Naive thymus-derived CD4-positive, alpha-beta T cell (primary cell): ENCODE data around the gene MYH15. TPM values are rescaled to one million over a fixed set of nuclear protein-coding genes. Genes with fewer than 3 reads are reported as not detected.

Experiments used
- ATAC-seq: fragments of 150-1000 bp; cut with Tn5 transposase; 2 replicates; pipeline ENCODE4 v1.10.0; 2021; ENCODE audit warnings: mild to moderate bottlenecking, moderate library complexity
- CTCF ChIA-PET: fragments of 350-600 bp; sonication (Branson Sonifier 250); formaldehyde crosslinking; loops from one replicate; lab custom pipeline; 2021; ENCODE audit warnings: antibody characterized with exemption; lab: Charles Lee
- POLR2A ChIA-PET: fragments of 350-600 bp; sonication (Branson Sonifier 250); formaldehyde crosslinking; loops from one replicate; lab custom pipeline; 2021; ENCODE audit warnings: antibody characterized with exemption, inconsistent platforms; lab: Charles Lee
- DNase-seq, 9 donors: peaks; one replicate each; pipeline versions ENCODE4 v3.0.0 to v3.0.0-alpha.2; 2020 to 2022; ENCODE audit warnings: mixed read lengths in 1 of 9
- H3K27ac ChIP-seq: one replicate; pipeline ENCODE4 v1.7.0; 2013; ENCODE audit warnings: mild to moderate bottlenecking, low read depth, low read length, moderate library complexity
- H3K27me3 ChIP-seq, 2 donors: one replicate each; pipeline ENCODE4 v1.7.0; 2013; ENCODE audit warnings: low read length in 2 of 2, mild to moderate bottlenecking in 2 of 2, moderate library complexity in 2 of 2; ENCODE audit not compliant: control insufficient read depth in 2 of 2, insufficient read depth in 2 of 2
- H3K36me3 ChIP-seq, 3 experiments: 1 replicate in 2 of 3; 2 replicates in 1 of 3; pipeline ENCODE4 v1.7.0; 2013; ENCODE audit warnings: low read length in 3 of 3, mild to moderate bottlenecking in 3 of 3, moderate library complexity in 1 of 3; ENCODE audit not compliant: insufficient read depth in 3 of 3, control insufficient read depth in 2 of 3
- H3K4me1 ChIP-seq, 2 donors: one replicate each; pipeline ENCODE4 v1.7.0; 2013; ENCODE audit warnings: low read length in 2 of 2, mild to moderate bottlenecking in 2 of 2, moderate library complexity in 1 of 2; ENCODE audit not compliant: control insufficient read depth in 2 of 2, insufficient read depth in 2 of 2
- H3K4me3 ChIP-seq: 2 replicates; pipeline ENCODE4 v1.7.0; 2013; ENCODE audit warnings: mild to moderate bottlenecking, low read length
- H3K9me3 ChIP-seq, 3 experiments: 1 replicate in 2 of 3; 2 replicates in 1 of 3; pipeline ENCODE4 v1.7.0; 2013; ENCODE audit warnings: low read length in 3 of 3; ENCODE audit not compliant: control insufficient read depth in 2 of 3
- H3K27ac Mint-ChIP-seq, 9 donors: one replicate each; pipeline ENCODE4 v1.8.0; 2020 to 2022; ENCODE audit warnings: mixed read lengths in 9 of 9, mild to moderate bottlenecking in 8 of 9, moderate library complexity in 5 of 9, inconsistent platforms in 2 of 9
- H3K27me3 Mint-ChIP-seq, 5 donors: one replicate each; pipeline ENCODE4 v1.8.0; 2021 to 2022; ENCODE audit warnings: mixed read lengths in 5 of 5, mild to moderate bottlenecking in 1 of 5
- H3K36me3 Mint-ChIP-seq, 5 donors: one replicate each; pipeline ENCODE4 v1.8.0; 2020 to 2022; ENCODE audit warnings: mixed read lengths in 5 of 5, mild to moderate bottlenecking in 3 of 5, inconsistent platforms in 1 of 5
- H3K4me1 Mint-ChIP-seq, 7 donors: one replicate each; pipeline ENCODE4 v1.8.0; 2020 to 2022; ENCODE audit warnings: mixed read lengths in 7 of 7, mild to moderate bottlenecking in 3 of 7, inconsistent platforms in 1 of 7
- H3K4me3 Mint-ChIP-seq, 10 donors: one replicate each; pipeline ENCODE4 v1.8.0; 2020 to 2022; ENCODE audit warnings: mild to moderate bottlenecking in 10 of 10, mixed read lengths in 10 of 10, moderate library complexity in 6 of 10, inconsistent platforms in 2 of 10
- H3K9me3 Mint-ChIP-seq, 11 donors: one replicate each; pipeline ENCODE4 v1.8.0; 2020 to 2022; ENCODE audit warnings: mixed read lengths in 11 of 11, mild to moderate bottlenecking in 4 of 11, inconsistent platforms in 1 of 11, moderate library complexity in 1 of 11
- intact Hi-C, 2 donors: fragments of 100-400 bp; cut with micrococcal nuclease; formaldehyde crosslinking; loops; one replicate each; pipeline ENCODE4 v1.15.1; 2023
- polyA plus RNA-seq, 2 donors: library from polyadenylated mRNA; unstranded; fragments of 300-500 nt; fragmentation: Illumina TruSeq; gene quantifications; one replicate each; pipeline ENCODE4 v1.2.3, GENCODE V29; 2021
- total RNA-seq, 6 experiments: library from RNA in 5 of 6; stranded (reverse) in 5 of 6; gene quantifications; 1 replicate in 5 of 6; 2 replicates in 1 of 6; pipeline ENCODE4 v1.2.3 and lab custom pipeline; 2021 to 2026

The MYH15 gene
- total and polyA plus RNA-seq, 7 experiments from 2014 or later = 0.05 to 0.29 (median 0.10) TPM; not detected in 3

DNA sequence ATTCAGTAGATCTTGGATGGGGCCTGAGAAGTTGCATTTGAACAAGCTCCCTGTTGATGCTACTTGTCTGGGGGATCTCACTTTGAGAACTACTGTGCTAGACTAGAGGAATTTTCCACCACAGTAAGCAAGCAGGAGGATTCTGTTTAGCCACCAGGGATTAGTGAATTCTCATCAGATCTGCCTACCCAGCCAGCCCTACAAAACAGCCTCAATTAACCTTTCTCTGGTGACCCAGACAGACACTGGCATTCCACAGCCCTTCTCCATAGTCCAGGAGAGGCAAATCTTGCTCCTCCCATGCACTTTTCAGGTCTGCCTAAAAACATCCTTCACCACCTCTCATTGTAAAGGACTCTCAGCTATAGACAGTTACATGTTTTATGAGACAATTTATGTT lies 16.7 kb upstream of the MYH15 start:
- POLR2A ChIA-PET = no interaction called here
- Histone ChIP-seq H3K9me3 (no peaks in the 10 kb centered on the region), H3K4me3 (no peak overlapping the region), H3K27me3 (no peaks in the 10 kb centered on the region), H3K36me3 (no peaks in the 10 kb centered on the region), H3K27ac (no peak overlapping the region), H3K4me1 (no peaks in the 10 kb centered on the region)
- Mint-ChIP-seq H3K36me3 (peaks cover 0 to 4% (median 0%) of the 10 kb centered on the region in 5 donors), H3K27ac (no peak overlapping the region), H3K27me3 (peaks cover 22 to 34% (median 32%) of the 10 kb centered on the region in 5 donors), H3K4me1 (no peaks in the 10 kb centered on the region), H3K4me3 (no peak overlapping the region), H3K9me3 (peaks cover 0 to 6% (median 0%) of the 10 kb centered on the region in 11 donors)
- DNase-seq (no peak), ATAC-seq (no peak)
- CTCF ChIA-PET = no interaction called here
- intact Hi-C loops = no loop called here

DNA sequence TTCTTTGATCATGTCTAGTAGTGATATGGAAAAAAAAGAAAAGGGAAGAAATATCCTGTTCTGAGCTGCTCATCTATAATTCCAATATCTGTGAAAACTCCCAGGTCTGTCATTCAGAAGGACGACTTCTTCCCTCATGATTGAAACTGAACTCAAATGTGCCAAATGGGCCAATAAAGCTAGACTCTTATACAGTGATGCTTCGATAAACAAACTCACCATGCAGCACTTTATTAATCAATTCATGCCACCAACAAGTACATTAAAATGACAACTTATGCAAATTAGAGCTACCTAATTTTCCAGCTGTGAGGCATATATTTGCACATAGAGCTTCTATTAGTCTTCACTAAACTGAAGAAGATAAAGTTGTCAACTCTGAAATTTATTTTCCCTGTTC lies 15.6 kb upstream of the MYH15 start:
- DNase-seq = no peak
- ChIA-PET CTCF (no interaction called here), POLR2A (no interaction called here)
- H3K4me3 Mint-ChIP-seq = no peak overlapping the region
- no peaks in the 10 kb centered on the region for H3K36me3 ChIP-seq
- H3K27me3 Mint-ChIP-seq = peaks cover 14 to 36% (median 26%) of the 10 kb centered on the region in 5 donors
- H3K4me1 Mint-ChIP-seq = no peaks in the 10 kb centered on the region
- H3K9me3 ChIP-seq = no peaks in the 10 kb centered on the region
- H3K9me3 Mint-ChIP-seq = peaks cover 0 to 5% (median 0%) of the 10 kb centered on the region in 11 donors
- no peak overlapping the region for H3K27ac Mint-ChIP-seq
- H3K27ac ChIP-seq = no peak overlapping the region
- intact Hi-C loops = no loop called here
- H3K4me1 ChIP-seq = no peaks in the 10 kb centered on the region
- no peak for ATAC-seq
- peaks cover 0 to 3% (median 0%) of the 10 kb centered on the region in 5 donors for H3K36me3 Mint-ChIP-seq
- no peaks in the 10 kb centered on the region for H3K27me3 ChIP-seq
- no peak overlapping the region for H3K4me3 ChIP-seq

DNA sequence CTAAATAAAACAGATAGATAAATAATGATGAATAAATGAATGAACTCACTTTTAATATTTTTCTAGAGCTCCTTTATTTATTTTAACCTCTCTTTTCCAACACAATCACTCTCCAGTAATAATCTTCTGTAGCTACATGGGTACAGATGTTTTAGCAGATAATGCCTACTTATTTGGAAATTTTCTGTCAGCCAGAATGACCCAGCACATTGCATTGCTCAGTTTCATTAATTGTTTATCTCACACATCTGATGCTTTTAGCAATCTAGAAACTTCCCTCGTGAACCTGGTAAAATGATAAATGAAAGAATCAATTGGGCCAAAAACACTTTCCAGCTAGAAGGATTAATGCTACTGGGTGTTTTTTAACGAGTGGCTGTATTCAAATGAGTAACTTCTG lies 14.9 kb upstream of the MYH15 start:
- Histone ChIP-seq H3K9me3 (no peaks in the 10 kb centered on the region), H3K36me3 (no peaks in the 10 kb centered on the region), H3K27ac (no peak overlapping the region), H3K27me3 (no peaks in the 10 kb centered on the region), H3K4me3 (no peak overlapping the region), H3K4me1 (no peaks in the 10 kb centered on the region)
- H3K4me1 Mint-ChIP-seq = no peaks in the 10 kb centered on the region
- CTCF ChIA-PET = no interaction called here
- DNase-seq = no peak
- H3K36me3 Mint-ChIP-seq = no peaks in the 10 kb centered on the region
- H3K4me3 Mint-ChIP-seq = no peak overlapping the region
- intact Hi-C loops = no loop called here
- no peak for ATAC-seq
- H3K27me3 Mint-ChIP-seq = peaks cover 12 to 32% (median 21%) of the 10 kb centered on the region in 5 donors
- H3K9me3 Mint-ChIP-seq = peaks cover 0 to 5% (median 0%) of the 10 kb centered on the region in 11 donors
- no peak overlapping the region for H3K27ac Mint-ChIP-seq
- POLR2A ChIA-PET = no interaction called here

DNA sequence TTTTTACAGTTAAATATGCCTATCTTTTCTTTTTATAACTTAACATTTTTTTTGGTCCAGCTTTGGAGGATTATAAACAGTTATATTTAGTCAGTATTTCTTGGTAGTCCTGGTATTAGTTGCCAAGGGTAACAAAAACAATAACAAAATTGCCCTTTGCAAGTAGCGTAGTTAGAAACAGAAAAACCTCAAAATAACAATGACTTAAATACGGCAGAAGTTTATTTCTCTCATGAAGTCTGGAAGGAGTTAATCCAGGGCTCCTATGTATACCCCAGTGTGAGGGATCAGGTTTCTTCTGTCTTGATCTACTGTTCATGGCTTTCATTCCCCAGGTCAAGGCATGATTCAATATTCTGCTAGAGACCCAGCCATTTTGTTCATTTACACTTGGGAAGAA lies 14.1 kb upstream of the MYH15 start:
- Mint-ChIP-seq H3K27me3 (peaks cover 10 to 28% (median 18%) of the 10 kb centered on the region in 5 donors), H3K4me3 (no peak overlapping the region), H3K4me1 (no peaks in the 10 kb centered on the region), H3K27ac (no peak overlapping the region), H3K36me3 (no peaks in the 10 kb centered on the region), H3K9me3 (peaks cover 0 to 2% (median 0%) of the 10 kb centered on the region in 11 donors)
- H3K4me1 ChIP-seq = no peaks in the 10 kb centered on the region
- H3K27ac ChIP-seq = no peak overlapping the region
- intact Hi-C loops = no loop called here
- no peak overlapping the region for H3K4me3 ChIP-seq
- no peaks in the 10 kb centered on the region for H3K36me3 ChIP-seq
- DNase-seq (no peak), ATAC-seq (no peak)
- CTCF ChIA-PET = no interaction called here
- no peaks in the 10 kb centered on the region for H3K9me3 ChIP-seq
- no peaks in the 10 kb centered on the region for H3K27me3 ChIP-seq
- POLR2A ChIA-PET = no interaction called here

DNA sequence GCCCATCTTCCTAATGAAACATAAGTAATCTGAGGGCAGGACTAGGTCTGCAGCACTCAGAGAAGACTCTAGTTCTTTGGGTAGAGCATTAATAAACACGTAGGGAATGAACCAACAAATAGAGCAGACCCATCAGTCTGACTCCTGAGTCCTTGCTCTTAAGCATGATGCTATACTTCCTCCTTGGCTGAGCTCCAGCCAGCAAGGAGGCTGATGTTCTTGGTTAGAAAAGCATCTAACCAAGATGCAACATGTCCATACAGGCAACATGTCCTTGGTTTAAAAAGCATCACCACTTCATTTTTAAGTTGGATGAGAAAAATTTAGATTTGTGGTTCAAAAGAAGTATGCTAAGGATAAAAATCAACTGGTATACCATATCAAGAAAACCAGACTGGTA lies 8.5 kb upstream of the MYH15 start:
- peaks cover 0 to 17% (median 5%) of the 10 kb centered on the region in 5 donors for H3K27me3 Mint-ChIP-seq
- no peaks in the 10 kb centered on the region for H3K27me3 ChIP-seq
- no peaks in the 10 kb centered on the region for H3K9me3 ChIP-seq
- intact Hi-C loops = no loop called here
- H3K4me3 ChIP-seq = no peak overlapping the region
- no peak overlapping the region for H3K27ac Mint-ChIP-seq
- no peaks in the 10 kb centered on the region for H3K4me1 ChIP-seq
- H3K9me3 Mint-ChIP-seq = no peaks in the 10 kb centered on the region
- DNase-seq (no peak), ATAC-seq (no peak)
- POLR2A ChIA-PET = no interaction called here
- CTCF ChIA-PET = no interaction called here
- H3K36me3 ChIP-seq = no peaks in the 10 kb centered on the region
- no peak overlapping the region for H3K27ac ChIP-seq
- H3K4me3 Mint-ChIP-seq = no peak overlapping the region
- no peaks in the 10 kb centered on the region for H3K4me1 Mint-ChIP-seq
- H3K36me3 Mint-ChIP-seq = no peaks in the 10 kb centered on the region

DNA sequence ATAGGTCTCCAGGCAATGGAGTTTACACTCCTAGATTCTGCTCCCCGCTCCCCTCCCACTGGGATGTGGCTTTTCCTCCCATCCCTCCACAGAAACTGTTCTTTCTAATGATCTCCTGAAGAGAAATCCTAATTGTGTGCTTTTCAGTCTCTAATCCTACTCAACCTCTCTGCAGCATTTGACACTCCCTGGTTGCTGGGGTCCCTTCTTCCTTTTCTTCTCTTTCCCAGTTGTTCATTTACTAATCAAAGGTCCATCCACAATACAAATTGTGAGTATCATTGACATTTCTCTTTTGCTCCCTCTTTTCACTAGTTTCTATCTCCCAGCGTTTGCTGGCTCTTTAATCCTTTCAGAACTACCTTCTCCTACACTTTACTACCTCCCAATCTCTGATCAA lies 6.5 kb upstream of the MYH15 start:
- Histone ChIP-seq H3K27ac (no peak overlapping the region), H3K4me1 (no peaks in the 10 kb centered on the region), H3K9me3 (no peaks in the 10 kb centered on the region), H3K36me3 (no peaks in the 10 kb centered on the region), H3K27me3 (no peaks in the 10 kb centered on the region), H3K4me3 (no peak overlapping the region)
- ATAC-seq = no peak
- no peak for DNase-seq
- Mint-ChIP-seq H3K27me3 (peaks cover 0 to 15% (median 5%) of the 10 kb centered on the region in 5 donors), H3K27ac (no peak overlapping the region), H3K36me3 (no peaks in the 10 kb centered on the region), H3K4me1 (peaks cover 0 to 4% (median 0%) of the 10 kb centered on the region in 7 donors), H3K4me3 (no peak overlapping the region), H3K9me3 (no peaks in the 10 kb centered on the region)
- ChIA-PET POLR2A (interaction anchor here (0.6 kb wide), 1 partner anchor 98 kb away, joined by 3 read pairs; no protein-coding TSS in a partner anchor), CTCF (no interaction called here)
- intact Hi-C loops = no loop called here

DNA sequence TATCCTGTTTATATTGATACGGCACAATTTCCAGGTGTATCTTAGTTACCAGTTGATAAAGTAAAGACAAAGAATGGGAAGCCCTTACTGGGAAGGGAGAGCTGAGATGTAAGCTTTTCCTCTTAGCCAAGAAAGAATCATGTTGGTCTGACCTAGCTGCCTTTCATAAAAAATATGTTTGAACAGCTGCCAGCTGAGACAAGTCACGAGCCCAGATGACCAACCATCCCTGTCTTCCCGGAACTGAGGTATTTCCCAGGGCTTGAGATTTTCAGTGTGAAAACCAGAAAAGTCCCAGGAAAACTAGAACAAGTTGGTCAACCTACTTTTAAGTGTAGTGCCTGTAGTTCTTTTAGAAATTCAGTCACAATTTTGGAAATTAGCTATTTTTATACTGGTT lies 3.6 kb upstream of the MYH15 start:
- no peak overlapping the region for H3K4me3 Mint-ChIP-seq
- H3K9me3 Mint-ChIP-seq = no peaks in the 10 kb centered on the region
- H3K27ac ChIP-seq = no peak overlapping the region
- no peak overlapping the region for H3K27ac Mint-ChIP-seq
- peaks cover 0 to 4% (median 0%) of the 10 kb centered on the region in 7 donors for H3K4me1 Mint-ChIP-seq
- no peaks in the 10 kb centered on the region for H3K9me3 ChIP-seq
- no peaks in the 10 kb centered on the region for H3K36me3 ChIP-seq
- H3K36me3 Mint-ChIP-seq = no peaks in the 10 kb centered on the region
- H3K27me3 Mint-ChIP-seq = peaks cover 0 to 10% (median 5%) of the 10 kb centered on the region in 5 donors
- no peak for ATAC-seq
- no peak for DNase-seq
- CTCF ChIA-PET = no interaction called here
- intact Hi-C loops = no loop called here
- H3K4me1 ChIP-seq = no peaks in the 10 kb centered on the region
- no peak overlapping the region for H3K4me3 ChIP-seq
- no peaks in the 10 kb centered on the region for H3K27me3 ChIP-seq
- POLR2A ChIA-PET = no interaction called here
